Heart right ventricle (tissue), 16 donors: ENCODE data around the gene CDC45. TPM values are rescaled to one million over a fixed set of nuclear protein-coding genes. Genes with fewer than 3 reads are reported as not detected.

ENCODE experiments used
- ATAC-seq, 8 donors: fragments of 200-7000 bp; cut with Tn5 transposase; one replicate each; pipeline ENCODE4 v1.9.1; 2020; ENCODE audit warnings: mild to moderate bottlenecking in 8 of 8, moderate library complexity in 8 of 8, moderate number of reproducible peaks in 1 of 8
- DNase-seq, 2 donors: peaks; one replicate each; pipeline ENCODE4 v3.0.0-alpha.2; 2020
- H3K27ac ChIP-seq, 10 donors: fragments of 200-600 bp; sonication (generic) in 2 of 10; one replicate each; pipeline versions ENCODE4 v1.5.0 to v1.8.0; 2020 to 2022; ENCODE audit warnings: mild to moderate bottlenecking in 3 of 10
- H3K27me3 ChIP-seq, 7 donors: fragments of 200-600 bp; one replicate each; pipeline ENCODE4 v1.8.0; 2021 to 2022; ENCODE audit warnings: mild to moderate bottlenecking in 2 of 7
- H3K36me3 ChIP-seq, 9 donors: fragments of 200-600 bp; sonication (generic) in 1 of 9; one replicate each; pipeline versions ENCODE4 v1.5.0 to v1.8.0; 2020 to 2022; ENCODE audit warnings: mild to moderate bottlenecking in 2 of 9
- H3K4me1 ChIP-seq, 9 donors: fragments of 200-600 bp; sonication (generic) in 1 of 9; one replicate each; pipeline versions ENCODE4 v1.5.0 to v1.8.0; 2020 to 2022; ENCODE audit warnings: mild to moderate bottlenecking in 4 of 9
- H3K4me3 ChIP-seq, 10 donors: fragments of 200-600 bp; sonication (generic) in 2 of 10; one replicate each; pipeline versions ENCODE4 v1.5.0 to v1.8.0; 2020 to 2022; ENCODE audit warnings: mild to moderate bottlenecking in 7 of 10, moderate library complexity in 2 of 10
- H3K9me3 ChIP-seq, 11 donors: fragments of 200-600 bp in 10 of 11; sonication (generic) in 2 of 11; one replicate each; pipeline versions ENCODE4 v1.5.0 to v1.8.0; 2013 to 2022; ENCODE audit warnings: mild to moderate bottlenecking in 2 of 11, control low read depth in 1 of 11, moderate library complexity in 1 of 11
- CTCF ChIP-seq, 9 donors: fragments of 200-600 bp; sonication (generic) in 2 of 9; IDR thresholded peaks; one replicate each; pipeline versions ENCODE4 v1.5.0 to v1.8.0; 2021 to 2022; ENCODE audit warnings: antibody characterized with exemption in 9 of 9, mild to moderate bottlenecking in 5 of 9, moderate library complexity in 1 of 9
- WGBS, 2 donors: extraction: QIAGEN DNeasy Blood & Tissue Kit; methylation state at CpG; one replicate each; pipeline ENCODE4 v1.1.7; 2013; ENCODE audit warnings: inconsistent platforms in 1 of 2; 5-methylcytosine and 5-hydroxymethylcytosine counted together
- intact Hi-C, 10 donors: fragments of 100-400 bp; cut with DNase I; formaldehyde crosslinking; loops; one replicate each; pipeline versions ENCODE4 v1.11.1 to v1.14.2; 2022
- polyA plus RNA-seq, 2 donors: library from polyadenylated mRNA; stranded (reverse); fragments of 200-250 nt; gene quantifications; one replicate each; pipeline ENCODE4 v1.2.3, GENCODE V29; 2013
- total RNA-seq, 10 donors: library from RNA; stranded (reverse); fragmentation: NEBNext Ultra II Directional in 3 of 10; extraction: Animal tissue kit (Norgen Biotek cat#: 25700) in 3 of 10; gene quantifications; one replicate each; pipeline versions ENCODE4 v1.2.1 to v1.2.4, GENCODE V29; 2021 to 2023
- donor health status: Arrhythmogenic right ventricular cardiomyopathy.
- donor health status: ischemic (EF 13 %, LVEDD 7.1; RV severe dilation, severe dysfunction).
- donor health status: healthy with polysubstance abuse.
- donor health status: DM: no; HTN: yes; CAD: no.
- donor health status: DM: no; HTN: no; CAD: no.
- donor health status: ischemic (EF 25% LVEDD 6.9; RV normal size, moderate dysfunction).
- donor health status: ischemic (EF 25% LVEDD 5.7; RV mildly dilated, moderate dysfunction).
- donor health status: healthy.
- donor health status: DM: yes; HTN: yes; CAD: no.
- donor health status: Ischemic cardiomyopathy.
- donor health status: ischemic (EF 35%, LVEDD 5.7; RV mildly dilated, moderate dysfunction).
- donor health status: nonischemic (EF 11% LVEDD 7.7; RV severe dilation, severe dysfunction).
- donor health status: DM: yes; HTN: yes; CAD: no.
- donor health status: PGD.
- donor health status: ischemic (EF 29% LVEDD 5.4; RV normal size, mild dysfunction).
- donor health status: nonischemic (EF 23%, LVEDD 6.1; RV moderate dilation, normal function).

CDC45 gene
- total and polyA plus RNA-seq, 12 donors: 0.15 to 3.4 (median 0.57) TPM; not detected in 4

GRCh38 chr22:19559956-19560355 is 80.2 kb downstream of the CDC45 start:
- Histone ChIP-seq H3K27me3 (no peaks in the 10 kb centered on the region), H3K36me3 (no peaks in the 10 kb centered on the region), H3K9me3 (peaks cover 0 to 14% (median 0%) of the 10 kb centered on the region in 11 donors), H3K4me3 (no peak overlapping the region), H3K4me1 (no peaks in the 10 kb centered on the region), H3K27ac (no peak overlapping the region)
- intact Hi-C loops: no loop called here
- TF ChIP-seq CTCF (IDR thresholded peaks at IDR 0.05): no peak
- ATAC-seq (no peak), DNase-seq (no peak)
- 93 to 100% methylated on average over 2 of the region's 2 CpGs for WGBS, 2 donors

- no peak for TF ChIP-seq CTCF (IDR thresholded peaks at IDR 0.05)
- peaks cover 0 to 14% (median 0%) of the 10 kb centered on the region in 11 donors for H3K9me3 ChIP-seq
- ATAC-seq (peak in 5 of 8 donors; percentile 32 to 44 (median 38)), DNase-seq (no peak)
- intact Hi-C loops: loop anchor here in 3 of 10 donors (2.0 to 5.0 kb wide), 2 partner anchors 38 to 41 kb away; partner anchors contain the start of gene CLDN5 (in 1 of the 3)
- peaks cover 3 to 38% (median 19%) of the 10 kb centered on the region in 9 donors for H3K4me1 ChIP-seq
- peak overlapping the region in 3 of 10 donors; percentile 69 to 86 (median 78) for H3K27ac ChIP-seq
- 79% methylated on average over 11 of the region's 11 CpGs for WGBS, 2 donors
- no peaks in the 10 kb centered on the region for H3K27me3 ChIP-seq
- no peaks in the 10 kb centered on the region for H3K36me3 ChIP-seq
- H3K4me3 ChIP-seq: no peak overlapping the region
Measured at GRCh38 chr22:19565382-19566278, 85.9 kb downstream of the CDC45 start.

- WGBS, 2 donors: 87 to 88% methylated on average over 52 of the region's 52 CpGs
- no peak for TF ChIP-seq CTCF (IDR thresholded peaks at IDR 0.05)
- intact Hi-C loops: loop anchor here in 4 of 10 donors (1.0 to 5.0 kb wide), 3 partner anchors 39 to 42 kb away; partner anchors contain the start of gene CLDN5 (in 2 of the 4)
- Histone ChIP-seq H3K27ac (peak overlapping the region in 9 of 10 donors; percentile 47 to 89 (median 78)), H3K9me3 (peaks cover 0 to 14% (median 0%) of the 10 kb centered on the region in 11 donors), H3K36me3 (no peaks in the 10 kb centered on the region), H3K4me1 (peaks cover 3 to 46% (median 22%) of the 10 kb centered on the region in 9 donors), H3K4me3 (no peak overlapping the region), H3K27me3 (no peaks in the 10 kb centered on the region)
- DNase-seq: no peak
- peak in 2 of 8 donors; percentile 23 to 28 for ATAC-seq
Measured at GRCh38 chr22:19566279-19567156, 86.8 kb downstream of the CDC45 start.
